HepG2 (cell line): ENCODE measurements around the gene VWA1. TPM values are rescaled to one million over a fixed set of nuclear protein-coding genes. Genes with fewer than 3 reads are reported as not detected.

Source experiments
- AFF4 ChIP-seq: sonication (generic); formaldehyde crosslinking; IDR thresholded peaks from 2 replicates; pipeline ENCODE4 v1.4.0; 2020; ENCODE audit warnings: missing genetic modification reagents
- ATF7 ChIP-seq, 2 experiments: fragments of 450-650 bp in 1 of 2; sonication (generic) in 1 of 2; formaldehyde crosslinking in 1 of 2; IDR thresholded peaks; 2 replicates each; pipeline versions ENCODE4 v1.4.0 to v1.6.1; 2016 to 2020; ENCODE audit warnings: antibody characterized with exemption in 1 of 2, mild to moderate bottlenecking in 1 of 2, missing genetic modification reagents in 1 of 2
- ATF7-NPFF ChIP-seq: sonication (generic); formaldehyde crosslinking; IDR thresholded peaks from 2 replicates; pipeline ENCODE4 v1.8.1; 2023; ENCODE audit warnings: mild to moderate bottlenecking, low read depth, missing genetic modification reagents, moderate library complexity
- CCDC6 ChIP-seq: sonication (generic); formaldehyde crosslinking; IDR thresholded peaks from 2 replicates; pipeline ENCODE4 v1.8.1; 2022; ENCODE audit warnings: mild to moderate bottlenecking, missing genetic modification reagents, moderate library complexity
- GABPA ChIP-seq, 2 experiments: IDR thresholded peaks; 2 replicates each; pipeline ENCODE4 v1.6.1; 2011 to 2016; ENCODE audit warnings: low read depth in 2 of 2, low read length in 1 of 2, missing biosample characterization in 1 of 2, missing genetic modification characterization in 1 of 2
- JDP2 ChIP-seq: sonication (generic); formaldehyde crosslinking; IDR thresholded peaks from 2 replicates; pipeline ENCODE4 v1.8.1; 2022; ENCODE audit warnings: missing genetic modification reagents, borderline replicate concordance
- PATZ1 ChIP-seq: sonication (generic); formaldehyde crosslinking; IDR thresholded peaks from 2 replicates; pipeline ENCODE4 v1.4.0; 2020; ENCODE audit warnings: missing genetic modification reagents
- RARA ChIP-seq: IDR thresholded peaks from 2 replicates; pipeline ENCODE4 v1.6.1; 2016; ENCODE audit warnings: missing genetic modification reagents, missing compliant biosample characterization
- SMARCC2 ChIP-seq: fragments of 450-650 bp; IDR thresholded peaks from 2 replicates; pipeline ENCODE4 v1.6.1; 2017; ENCODE audit warnings: antibody characterized with exemption, mild to moderate bottlenecking
- SOX6 ChIP-seq, 2 experiments: fragments of 450-650 bp in 1 of 2; sonication (generic) in 1 of 2; formaldehyde crosslinking in 1 of 2; IDR thresholded peaks; 2 replicates each; pipeline versions ENCODE4 v1.4.0 to v1.6.1; 2017 to 2020; ENCODE audit warnings: antibody characterized with exemption in 1 of 2, mild to moderate bottlenecking in 1 of 2, missing genetic modification reagents in 1 of 2
- SP5 ChIP-seq: IDR thresholded peaks from 2 replicates; pipeline ENCODE4 v1.6.1; 2016; ENCODE audit warnings: low read depth, borderline replicate concordance
- ZC3H4 ChIP-seq: sonication (generic); formaldehyde crosslinking; IDR thresholded peaks from 2 replicates; pipeline ENCODE4 v1.4.0; 2020; ENCODE audit warnings: missing genetic modification reagents, borderline replicate concordance
- ZIK1 ChIP-seq: sonication (generic); formaldehyde crosslinking; IDR thresholded peaks from 2 replicates; pipeline ENCODE4 v1.5.0; 2020; ENCODE audit warnings: mild to moderate bottlenecking, low read depth, missing genetic modification reagents, borderline replicate concordance
- ZNF276 ChIP-seq: sonication (generic); formaldehyde crosslinking; IDR thresholded peaks from 2 replicates; pipeline ENCODE4 v1.4.0; 2020; ENCODE audit warnings: mild to moderate bottlenecking, low read depth, missing genetic modification reagents
- ZNF34 ChIP-seq: sonication (generic); formaldehyde crosslinking; IDR thresholded peaks from 2 replicates; pipeline ENCODE4 v1.4.0; 2020; ENCODE audit warnings: mild to moderate bottlenecking, missing genetic modification reagents, borderline replicate concordance
- ZNF501 ChIP-seq: sonication (generic); formaldehyde crosslinking; IDR thresholded peaks from 2 replicates; pipeline ENCODE4 v1.5.1; 2020; ENCODE audit warnings: mild to moderate bottlenecking, moderate library complexity, missing genetic modification reagents
- ZNF563 ChIP-seq: sonication (generic); formaldehyde crosslinking; IDR thresholded peaks from 2 replicates; pipeline ENCODE4 v1.8.0; 2022; ENCODE audit warnings: mild to moderate bottlenecking, moderate library complexity, missing genetic modification reagents
- ZNF614 ChIP-seq: IDR thresholded peaks from 2 replicates; pipeline ENCODE4 v1.6.1; 2018; ENCODE audit warnings: missing biosample characterization, missing genetic modification reagents, inconsistent platforms, borderline replicate concordance
- ZNF678 ChIP-seq: sonication (generic); formaldehyde crosslinking; IDR thresholded peaks from 2 replicates; pipeline ENCODE4 v1.4.0; 2020; ENCODE audit warnings: mild to moderate bottlenecking, missing genetic modification reagents
- ZSCAN29 ChIP-seq: sonication (generic); formaldehyde crosslinking; conservative IDR thresholded peaks from 2 replicates; pipeline ENCODE4 v1.4.0; 2020; ENCODE audit warnings: mild to moderate bottlenecking, missing genetic modification reagents
- polyA plus RNA-seq, 8 experiments: library from polyadenylated mRNA; depleted of rRNA in 3 of 8; stranded (reverse) in 7 of 8; unstranded in 1 of 8; fragments of >200 nt; fragmentation: Illumina TruSeq in 4 of 8; extraction: Trizol in 4 of 8; gene quantifications; 2 replicates each; pipeline versions ENCODE4 v1.2.1 to v1.2.3, GENCODE V29; 2011 to 2016; ENCODE audit warnings: low read depth in 4 of 8, missing spikeins in 1 of 8, mixed read lengths in 1 of 8; ENCODE audit not compliant: insufficient read depth in 1 of 8
- total RNA-seq, 5 experiments: library from RNA; depleted of rRNA; stranded (reverse); fragments of >200 nt; fragmentation: Illumina TruSeq; extraction: Trizol; gene quantifications; 2 replicates each; pipeline ENCODE4 v1.2.3, GENCODE V29; 2016; ENCODE audit warnings: low read depth in 1 of 5

The VWA1 gene
- total and polyA plus RNA-seq, 2 of the 13 experiments (the other 11 are each of a cell fraction or from before 2014, with no cell fraction given): 40.9 to 57.5 TPM

- TF ChIP-seq AFF4 (peak; percentile 61; the same call in 1 of the 2 replicates), ZNF501 (CRISPR knock-in tag) (peak; percentile 75; the same call in 1 of the 2 replicates), PATZ1 (peak; percentile 82), ATF7 (IDR thresholded peaks at IDR 0.05) (no peak), ATF7 (CRISPR knock-in tag; IDR thresholded peaks at IDR 0.05) (no peak; the same call in 1 of the 2 replicates), GABPA (IDR thresholded peaks at IDR 0.05; ENCODE audit: low read depth, low read length) (no peak), GABPA (CRISPR knock-in tag; IDR thresholded peaks at IDR 0.05; ENCODE audit: low read depth) (peak; percentile 98), CCDC6 (CRISPR knock-in tag) (peak; percentile 29; the same call in 1 of the 2 replicates), ZNF678 (CRISPR knock-in tag) (peak; percentile 70; the same call in 1 of the 2 replicates), ATF7-NPFF (CRISPR knock-in tag) (peak; percentile 95), ZIK1 (CRISPR knock-in tag) (peak; percentile 89; the same call in 1 of the 2 replicates), ZSCAN29 (0 out of 2 replicates have a peak, but pooled peaks have one; percentile 51), JDP2 (CRISPR knock-in tag) (peak; percentile 36; the same call in 1 of the 2 replicates), SP5 (0 out of 2 replicates have a peak, but pooled peaks have one; percentile 40), ZNF614 (CRISPR knock-in tag) (peak; percentile 61; the same call in 1 of the 2 replicates), SOX6 (IDR thresholded peaks at IDR 0.05) (no peak), SOX6 (CRISPR knock-in tag; IDR thresholded peaks at IDR 0.05) (peak; percentile 72), ZNF276 (peak; percentile 45; the same call in 1 of the 2 replicates), RARA (CRISPR knock-in tag) (peak; percentile 71), ZC3H4 (CRISPR knock-in tag) (peak; percentile 78; the same call in 1 of the 2 replicates), SMARCC2 (no peak), ZNF563 (CRISPR knock-in tag) (peak; percentile 92), ZNF34 (CRISPR knock-in tag) (peak; percentile 28; the same call in 1 of the 2 replicates)
Observed at GRCh38 chr1:1406821-1407635, 28.5 kb upstream of the VWA1 start, which contains the start of gene MRPL20 (continued).
